NCI-H2081 treated with DMSO at 0.1 percent for 48 hours (cell line): ENCODE results near the gene AEBP1.

ENCODE experiments used
- DNase-seq: peaks from one replicate; lab custom pipeline; 2025; lab: John Stamatoyannopoulos, UW

AEBP1 gene

DNA sequence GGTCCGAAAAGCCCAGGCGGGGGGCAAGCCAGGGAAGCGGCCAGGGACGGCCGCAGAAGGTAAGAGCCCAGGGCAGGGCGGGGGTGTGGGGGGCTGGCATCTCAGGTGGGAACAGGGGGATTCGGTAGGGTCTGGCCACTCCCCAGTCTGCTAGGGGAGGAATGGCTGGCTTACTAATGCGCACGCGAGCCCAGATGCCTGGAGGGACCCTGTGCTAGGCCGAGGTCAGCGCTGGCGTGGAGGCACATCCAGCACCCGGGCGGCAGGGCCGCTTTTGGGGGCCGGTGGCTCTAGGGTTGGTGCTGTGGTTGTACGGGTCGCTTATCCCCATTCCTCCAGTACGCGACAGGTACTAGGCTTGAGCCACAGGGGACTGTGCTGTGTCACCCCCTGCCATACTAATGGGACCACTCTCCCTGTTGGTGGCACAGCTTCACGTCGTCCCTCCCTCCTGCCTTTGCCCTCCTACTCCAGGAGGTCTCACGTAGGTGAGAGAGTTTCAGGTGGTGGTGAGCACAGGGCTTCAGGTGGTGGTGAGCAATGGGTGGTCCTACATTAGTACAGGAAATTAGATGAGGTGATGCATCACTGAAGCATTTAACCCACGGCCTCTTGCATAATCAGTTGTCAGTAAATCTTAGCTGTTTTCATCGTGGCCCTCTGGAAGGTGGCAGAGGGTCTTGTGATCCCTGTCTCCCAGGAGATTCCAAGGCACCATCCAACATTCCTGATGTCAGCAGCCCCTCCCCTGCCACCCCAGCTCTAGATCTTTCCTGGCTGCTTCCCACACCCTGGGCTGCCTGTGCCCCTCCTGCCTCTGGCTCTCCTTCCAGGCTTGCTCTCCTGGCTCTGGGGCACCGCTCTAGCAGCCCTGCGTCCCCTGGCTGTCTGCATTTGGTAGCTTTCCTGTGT is 971 bp downstream of the AEBP1 start:
- no peak for DNase-seq

DNA sequence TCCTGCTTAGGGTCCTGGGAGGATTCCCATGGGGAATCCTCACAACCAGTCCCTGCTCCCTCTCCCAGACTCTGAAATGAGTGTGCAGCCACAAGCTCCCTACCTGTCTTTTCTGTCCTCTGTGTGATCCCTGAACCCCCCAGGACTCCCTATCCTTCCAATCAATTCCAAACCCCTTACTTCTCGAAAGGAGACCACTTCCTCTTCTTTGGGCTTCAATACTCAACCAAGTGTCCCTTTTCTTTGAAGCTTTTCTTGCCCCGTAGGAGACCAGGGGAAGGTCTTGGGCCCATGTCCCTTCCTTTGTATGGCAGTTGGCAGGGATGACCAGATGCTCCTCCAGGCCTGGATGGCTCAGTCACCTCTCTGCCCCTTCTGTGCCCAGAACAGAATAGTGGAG is 1.7 kb downstream of the AEBP1 start:
- no peak for DNase-seq

DNA sequence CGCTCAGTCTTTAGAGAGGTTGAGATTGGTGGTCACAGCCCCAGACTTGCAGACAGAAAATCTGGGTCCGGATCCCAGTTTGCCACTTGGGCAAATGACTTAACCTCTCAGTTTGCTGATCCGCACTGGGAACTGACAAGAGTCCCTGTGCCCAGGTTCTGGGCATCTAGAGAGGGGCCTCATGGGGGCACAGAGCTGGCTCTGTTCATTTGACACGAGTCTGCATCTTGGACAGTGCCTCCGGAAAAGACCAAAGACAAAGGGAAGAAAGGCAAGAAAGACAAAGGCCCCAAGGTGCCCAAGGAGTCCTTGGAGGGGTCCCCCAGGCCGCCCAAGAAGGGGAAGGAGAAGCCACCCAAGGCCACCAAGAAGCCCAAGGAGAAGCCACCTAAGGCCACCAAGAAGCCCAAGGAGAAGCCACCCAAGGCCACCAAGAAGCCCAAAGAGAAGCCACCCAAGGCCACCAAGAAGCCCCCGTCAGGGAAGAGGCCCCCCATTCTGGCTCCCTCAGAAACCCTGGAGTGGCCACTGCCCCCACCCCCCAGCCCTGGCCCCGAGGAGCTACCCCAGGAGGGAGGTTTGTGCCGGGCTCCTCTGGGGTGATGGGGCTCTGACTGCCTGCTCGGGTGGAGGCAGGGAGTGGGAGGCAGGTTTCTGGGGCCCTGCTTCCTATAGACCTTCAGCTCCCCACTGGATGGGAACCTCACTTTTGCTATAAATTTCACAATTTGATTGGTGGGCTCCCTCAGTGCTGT is 2.3 kb downstream of the AEBP1 start:
- no peak for DNase-seq

DNA sequence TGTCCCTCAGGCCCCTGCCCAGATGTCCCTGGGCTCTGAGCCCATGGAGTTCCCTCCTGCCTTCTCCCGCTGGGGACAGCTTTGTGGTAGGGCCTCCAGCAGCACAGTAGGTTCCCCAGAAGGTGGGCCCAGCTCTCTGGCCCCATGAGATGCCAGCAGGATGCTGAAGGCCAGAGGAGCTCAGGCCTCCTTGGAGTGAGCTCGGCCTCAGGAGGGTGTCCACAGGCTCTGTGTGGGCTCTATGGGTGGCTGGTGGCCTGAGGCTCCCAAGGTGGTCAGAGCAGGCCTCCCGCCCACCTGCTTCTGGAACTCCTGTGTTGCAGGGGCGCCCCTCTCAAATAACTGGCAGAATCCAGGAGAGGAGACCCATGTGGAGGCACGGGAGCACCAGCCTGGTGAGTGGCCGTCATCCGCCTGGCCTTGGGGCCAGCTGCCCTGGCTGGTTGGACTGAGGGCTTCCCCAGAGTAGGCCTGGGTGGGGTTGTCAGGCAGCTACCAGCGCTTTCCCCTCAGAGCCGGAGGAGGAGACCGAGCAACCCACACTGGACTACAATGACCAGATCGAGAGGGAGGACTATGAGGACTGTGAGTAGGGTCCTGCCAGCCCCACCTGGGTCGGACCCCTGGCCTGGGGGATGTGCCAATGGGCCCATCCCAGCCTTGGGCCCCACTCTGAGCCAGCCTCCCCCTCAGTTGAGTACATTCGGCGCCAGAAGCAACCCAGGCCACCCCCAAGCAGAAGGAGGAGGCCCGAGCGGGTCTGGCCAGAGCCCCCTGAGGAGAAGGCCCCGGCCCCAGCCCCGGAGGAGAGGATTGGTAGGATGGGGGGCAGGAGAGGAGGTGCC is 3.2 kb downstream of the AEBP1 start:
- DNase-seq, result no peak

DNA sequence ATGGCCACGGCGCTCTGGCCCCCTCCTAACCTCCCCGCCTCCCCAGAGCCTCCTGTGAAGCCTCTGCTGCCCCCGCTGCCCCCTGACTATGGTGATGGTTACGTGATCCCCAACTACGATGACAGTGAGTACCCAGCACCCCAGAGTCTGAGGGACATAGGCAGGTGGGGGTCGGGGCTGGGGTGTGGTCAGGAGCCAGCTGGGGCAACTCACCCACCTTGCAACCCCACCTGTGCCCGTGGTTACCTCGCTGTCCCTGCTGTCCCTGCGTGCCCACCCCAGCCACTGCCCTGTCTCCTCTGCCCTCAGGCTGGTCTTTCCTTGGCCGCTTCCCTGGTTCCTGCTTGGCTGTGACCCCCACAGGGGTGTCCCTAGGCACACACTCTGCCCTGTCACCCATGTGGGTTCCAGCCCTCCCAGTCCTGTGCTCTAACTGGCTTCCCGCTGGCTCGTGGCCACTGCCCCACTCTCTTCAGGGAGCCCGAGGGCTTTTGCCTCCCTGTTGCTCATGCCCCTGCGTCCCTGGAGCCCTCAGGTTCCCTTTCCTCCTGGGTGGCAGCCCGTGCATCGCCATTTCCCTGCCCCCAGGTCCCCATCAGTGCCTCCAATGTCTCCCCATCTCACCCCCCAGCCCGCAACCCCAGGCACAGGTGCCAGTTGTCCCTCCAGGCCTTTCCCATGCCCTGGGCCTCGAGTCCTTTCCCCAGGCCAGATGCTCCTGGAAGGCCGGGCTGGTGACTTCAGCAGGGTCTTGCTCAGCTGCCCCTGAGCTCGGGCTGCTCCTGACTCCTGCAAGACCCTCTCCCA is 4.0 kb downstream of the AEBP1 start:
- no peak for DNase-seq

DNA sequence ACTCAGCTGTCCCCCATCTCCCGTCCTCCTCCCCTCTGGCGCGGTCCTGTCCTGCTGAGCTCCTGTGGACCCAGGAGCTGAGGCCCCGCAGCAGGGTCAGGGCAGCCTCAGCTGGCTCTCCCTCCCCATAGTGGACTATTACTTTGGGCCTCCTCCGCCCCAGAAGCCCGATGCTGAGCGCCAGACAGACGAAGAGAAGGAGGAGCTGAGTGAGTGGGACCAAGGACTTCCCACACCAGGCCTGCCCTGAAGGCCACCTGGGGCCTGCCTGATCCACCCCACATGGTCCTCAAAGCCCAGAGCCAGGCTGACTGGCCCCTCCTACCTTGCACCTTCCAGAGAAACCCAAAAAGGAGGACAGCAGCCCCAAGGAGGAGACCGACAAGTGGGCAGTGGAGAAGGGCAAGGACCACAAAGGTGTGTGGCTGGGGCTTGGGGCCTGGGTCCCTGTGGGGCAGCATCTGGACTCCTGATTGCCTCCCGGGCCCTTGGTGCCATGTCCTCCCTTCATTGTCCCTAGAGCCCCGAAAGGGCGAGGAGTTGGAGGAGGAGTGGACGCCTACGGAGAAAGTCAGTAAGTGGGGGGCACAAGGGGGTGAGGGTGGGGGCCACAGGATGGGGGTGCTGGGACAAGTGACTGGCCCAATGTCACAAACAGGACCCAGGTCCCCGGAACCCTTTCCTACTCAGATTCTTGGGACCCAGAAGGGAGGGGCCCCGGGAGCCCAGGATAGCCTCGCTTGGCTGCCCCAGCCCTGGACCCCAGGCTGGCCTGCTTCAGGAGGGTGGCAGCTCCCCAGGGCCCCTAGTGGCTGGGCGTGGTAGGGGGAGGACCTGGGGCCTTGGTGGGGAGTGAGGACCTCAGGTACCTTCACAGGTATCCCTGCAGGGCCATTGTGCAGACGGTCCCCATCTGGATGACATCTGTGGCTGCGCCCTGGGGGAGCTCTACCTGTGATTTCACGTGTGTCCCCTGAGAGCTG is 4.9 kb downstream of the AEBP1 start:
- DNase-seq, result no peak

DNA sequence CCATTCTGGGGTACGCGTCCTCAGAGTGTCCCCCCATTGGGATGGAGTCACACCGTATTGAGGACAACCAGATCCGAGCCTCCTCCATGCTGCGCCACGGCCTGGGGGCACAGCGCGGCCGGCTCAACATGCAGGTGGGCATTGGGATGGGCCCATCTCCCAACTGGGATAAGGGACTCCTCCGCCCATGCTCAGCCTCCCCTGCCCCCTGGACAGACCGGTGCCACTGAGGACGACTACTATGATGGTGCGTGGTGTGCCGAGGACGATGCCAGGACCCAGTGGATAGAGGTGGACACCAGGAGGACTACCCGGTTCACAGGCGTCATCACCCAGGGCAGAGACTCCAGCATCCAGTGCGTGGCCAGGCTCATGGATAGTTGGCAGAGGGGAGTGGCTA is 5.8 kb downstream of the AEBP1 start:
- no peak for DNase-seq

DNA sequence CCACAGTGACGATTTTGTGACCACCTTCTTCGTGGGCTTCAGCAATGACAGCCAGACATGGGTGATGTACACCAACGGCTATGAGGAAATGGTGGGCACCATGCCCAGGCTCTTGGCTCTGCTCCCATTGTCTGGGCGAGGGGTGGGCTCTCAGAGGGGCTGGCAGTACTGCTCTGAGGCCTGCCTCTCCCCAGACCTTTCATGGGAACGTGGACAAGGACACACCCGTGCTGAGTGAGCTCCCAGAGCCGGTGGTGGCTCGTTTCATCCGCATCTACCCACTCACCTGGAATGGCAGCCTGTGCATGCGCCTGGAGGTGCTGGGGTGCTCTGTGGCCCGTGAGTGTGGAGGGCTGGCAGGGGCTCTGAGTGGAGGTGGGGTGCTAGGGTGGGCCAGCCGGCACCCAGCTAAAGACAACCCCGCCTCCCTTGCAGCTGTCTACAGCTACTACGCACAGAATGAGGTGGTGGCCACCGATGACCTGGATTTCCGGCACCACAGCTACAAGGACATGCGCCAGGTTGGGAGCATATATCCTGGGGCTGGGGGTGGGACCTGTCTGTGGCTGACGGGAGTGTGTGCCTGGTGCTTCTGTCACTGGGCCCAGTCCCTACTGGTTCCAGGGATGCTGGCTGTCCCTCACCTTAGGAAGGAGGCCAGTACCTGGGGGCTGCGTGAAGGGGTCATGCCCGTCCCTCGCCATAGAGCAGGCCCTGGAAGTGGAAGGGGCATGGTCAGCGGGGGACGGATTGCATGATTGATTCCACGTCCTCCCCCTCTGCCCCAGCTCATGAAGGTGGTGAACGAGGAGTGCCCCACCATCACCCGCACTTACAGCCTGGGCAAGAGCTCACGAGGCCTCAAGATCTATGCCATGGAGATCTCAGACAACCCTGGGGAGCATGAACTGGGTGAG is 6.8 kb downstream of the AEBP1 start:
- DNase-seq, result no peak

DNA sequence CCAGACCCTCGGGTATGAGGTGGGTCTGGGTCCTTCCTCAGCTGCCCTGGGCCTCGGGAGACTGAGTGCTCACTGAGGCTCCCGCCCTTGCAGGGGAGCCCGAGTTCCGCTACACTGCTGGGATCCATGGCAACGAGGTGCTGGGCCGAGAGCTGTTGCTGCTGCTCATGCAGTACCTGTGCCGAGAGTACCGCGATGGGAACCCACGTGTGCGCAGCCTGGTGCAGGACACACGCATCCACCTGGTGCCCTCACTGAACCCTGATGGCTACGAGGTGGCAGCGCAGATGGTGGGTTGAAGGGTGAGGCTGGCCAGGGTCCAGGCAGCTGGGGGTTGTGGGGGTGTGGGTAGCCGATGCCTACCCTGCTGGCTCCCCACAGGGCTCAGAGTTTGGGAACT is 7.6 kb downstream of the AEBP1 start:
- DNase-seq, result no peak

DNA sequence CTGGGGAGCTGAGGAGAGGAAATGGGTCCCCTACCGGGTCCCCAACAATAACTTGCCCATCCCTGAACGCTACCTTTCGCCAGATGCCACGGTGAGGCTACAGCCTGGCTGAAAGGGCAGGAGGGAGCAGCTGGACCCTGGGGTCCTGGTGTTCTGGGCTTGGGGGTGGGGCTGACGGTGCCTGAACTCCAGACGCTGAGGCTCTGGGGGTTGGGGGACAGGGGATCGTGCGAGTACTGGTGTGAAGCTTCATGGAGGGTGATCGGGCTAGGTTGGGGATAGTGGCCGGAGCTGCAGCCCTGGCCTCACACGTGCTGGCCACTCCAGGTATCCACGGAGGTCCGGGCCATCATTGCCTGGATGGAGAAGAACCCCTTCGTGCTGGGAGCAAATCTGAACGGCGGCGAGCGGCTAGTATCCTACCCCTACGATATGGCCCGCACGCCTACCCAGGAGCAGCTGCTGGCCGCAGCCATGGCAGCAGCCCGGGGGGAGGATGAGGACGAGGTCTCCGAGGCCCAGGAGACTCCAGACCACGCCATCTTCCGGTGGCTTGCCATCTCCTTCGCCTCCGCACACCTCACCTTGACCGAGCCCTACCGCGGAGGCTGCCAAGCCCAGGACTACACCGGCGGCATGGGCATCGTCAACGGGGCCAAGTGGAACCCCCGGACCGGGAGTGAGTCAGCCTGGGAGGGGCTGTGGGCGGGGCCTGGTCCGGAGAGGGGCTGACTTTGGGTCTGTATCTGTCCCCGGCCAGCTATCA is 8.3 kb downstream of the AEBP1 start:
- no peak for DNase-seq

DNA sequence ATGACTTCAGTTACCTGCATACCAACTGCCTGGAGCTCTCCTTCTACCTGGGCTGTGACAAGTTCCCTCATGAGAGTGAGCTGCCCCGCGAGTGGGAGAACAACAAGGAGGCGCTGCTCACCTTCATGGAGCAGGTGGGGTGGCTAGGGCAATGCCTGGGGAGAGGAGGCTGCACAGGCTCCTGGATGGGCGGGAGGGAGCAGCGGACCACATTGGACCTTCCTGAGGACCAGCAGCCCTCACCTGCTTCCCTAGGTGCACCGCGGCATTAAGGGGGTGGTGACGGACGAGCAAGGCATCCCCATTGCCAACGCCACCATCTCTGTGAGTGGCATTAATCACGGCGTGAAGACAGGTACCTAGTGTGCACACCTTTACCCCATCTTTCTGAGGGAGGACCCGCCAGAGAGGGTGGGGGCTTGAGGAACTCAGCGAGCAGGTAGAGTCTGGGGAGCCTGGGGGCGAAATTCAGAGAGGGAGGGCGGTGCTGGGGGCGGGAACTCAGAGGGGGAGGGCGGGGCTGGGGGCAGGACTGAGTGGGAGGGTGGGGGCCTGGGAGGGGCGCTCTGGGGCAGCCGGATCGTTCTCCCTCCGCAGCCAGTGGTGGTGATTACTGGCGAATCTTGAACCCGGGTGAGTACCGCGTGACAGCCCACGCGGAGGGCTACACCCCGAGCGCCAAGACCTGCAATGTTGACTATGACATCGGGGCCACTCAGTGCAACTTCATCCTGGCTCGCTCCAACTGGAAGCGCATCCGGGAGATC is 9.0 kb downstream of the AEBP1 start:
- DNase-seq, result no peak

DNA sequence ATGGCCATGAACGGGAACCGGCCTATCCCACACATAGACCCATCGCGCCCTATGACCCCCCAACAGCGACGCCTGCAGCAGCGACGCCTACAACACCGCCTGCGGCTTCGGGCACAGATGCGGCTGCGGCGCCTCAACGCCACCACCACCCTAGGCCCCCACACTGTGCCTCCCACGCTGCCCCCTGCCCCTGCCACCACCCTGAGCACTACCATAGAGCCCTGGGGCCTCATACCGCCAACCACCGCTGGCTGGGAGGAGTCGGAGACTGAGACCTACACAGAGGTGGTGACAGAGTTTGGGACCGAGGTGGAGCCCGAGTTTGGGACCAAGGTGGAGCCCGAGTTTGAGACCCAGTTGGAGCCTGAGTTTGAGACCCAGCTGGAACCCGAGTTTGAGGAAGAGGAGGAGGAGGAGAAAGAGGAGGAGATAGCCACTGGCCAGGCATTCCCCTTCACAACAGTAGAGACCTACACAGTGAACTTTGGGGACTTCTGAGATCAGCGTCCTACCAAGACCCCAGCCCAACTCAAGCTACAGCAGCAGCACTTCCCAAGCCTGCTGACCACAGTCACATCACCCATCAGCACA is 9.7 kb downstream of the AEBP1 start:
- DNase-seq, result no peak

DNA sequence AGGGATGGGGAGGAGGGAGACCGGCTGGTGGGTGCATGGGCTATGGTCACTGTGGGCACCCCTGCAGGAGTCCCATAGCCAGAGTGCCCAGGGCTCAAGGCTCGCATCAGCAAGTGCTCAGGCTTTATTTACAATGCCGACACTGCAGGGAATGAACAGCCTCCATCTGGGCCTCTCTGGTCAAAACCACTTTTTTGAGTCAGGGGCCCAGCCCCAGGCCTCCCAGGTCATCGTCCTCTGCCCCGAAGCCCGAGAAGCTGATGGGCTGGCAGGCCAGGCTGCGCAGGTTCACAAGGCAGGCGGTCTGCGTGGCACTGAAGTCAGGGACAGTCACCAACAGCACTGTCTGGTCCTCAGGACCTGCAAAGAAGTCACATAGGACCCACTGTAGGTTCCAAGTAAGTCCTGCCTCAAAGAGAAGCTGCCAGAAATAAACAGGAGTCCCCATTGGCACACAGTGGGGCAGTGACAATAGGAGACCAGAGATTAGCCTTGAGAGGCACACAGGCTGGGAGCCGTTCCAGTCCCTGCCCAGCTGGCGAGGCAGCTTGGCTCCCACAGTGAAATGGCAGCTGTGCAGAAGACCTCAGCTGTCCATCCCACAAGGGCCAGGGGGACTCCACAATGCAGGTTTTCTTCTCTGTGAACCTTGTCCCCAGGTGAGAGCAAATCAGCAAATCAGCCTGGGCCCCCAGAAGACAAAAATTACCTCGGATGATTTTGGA is 10.6 kb downstream of the AEBP1 start:
- no peak for DNase-seq

DNA sequence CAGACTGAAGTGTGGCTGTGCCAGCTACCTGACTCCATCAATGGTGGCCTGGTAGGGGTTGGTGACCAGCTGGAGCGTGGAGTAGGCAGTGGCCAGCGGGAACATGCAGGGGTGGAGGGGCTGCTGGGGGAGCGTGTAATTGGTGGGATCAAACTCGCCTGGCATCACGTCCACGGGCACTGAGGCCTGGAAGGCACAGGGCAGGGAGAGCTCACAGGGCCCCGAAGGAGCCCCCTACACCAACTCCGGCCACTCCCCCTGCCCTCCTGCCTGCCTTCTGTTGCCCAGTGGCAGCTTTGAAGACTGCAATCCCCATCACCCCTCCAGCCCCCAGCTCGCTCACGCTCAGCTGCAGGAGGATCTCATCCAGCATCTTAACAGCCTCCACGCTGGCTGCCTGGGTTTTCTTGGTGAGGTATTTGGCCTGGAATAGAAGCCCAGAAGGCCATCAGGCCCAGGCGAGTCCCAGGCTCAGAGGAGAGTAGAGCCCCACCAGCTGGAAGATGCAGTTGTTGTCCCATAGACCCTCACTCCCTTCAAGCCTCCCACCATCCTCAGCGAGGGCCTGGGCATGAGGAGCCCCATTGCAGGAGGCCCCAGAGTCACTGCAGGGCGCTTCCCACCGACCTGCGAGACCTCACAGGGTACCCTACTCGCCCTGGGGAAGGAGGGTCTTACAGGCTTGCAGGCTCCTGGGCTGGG is 12.1 kb downstream of the AEBP1 start:
- no peak for DNase-seq

DNA sequence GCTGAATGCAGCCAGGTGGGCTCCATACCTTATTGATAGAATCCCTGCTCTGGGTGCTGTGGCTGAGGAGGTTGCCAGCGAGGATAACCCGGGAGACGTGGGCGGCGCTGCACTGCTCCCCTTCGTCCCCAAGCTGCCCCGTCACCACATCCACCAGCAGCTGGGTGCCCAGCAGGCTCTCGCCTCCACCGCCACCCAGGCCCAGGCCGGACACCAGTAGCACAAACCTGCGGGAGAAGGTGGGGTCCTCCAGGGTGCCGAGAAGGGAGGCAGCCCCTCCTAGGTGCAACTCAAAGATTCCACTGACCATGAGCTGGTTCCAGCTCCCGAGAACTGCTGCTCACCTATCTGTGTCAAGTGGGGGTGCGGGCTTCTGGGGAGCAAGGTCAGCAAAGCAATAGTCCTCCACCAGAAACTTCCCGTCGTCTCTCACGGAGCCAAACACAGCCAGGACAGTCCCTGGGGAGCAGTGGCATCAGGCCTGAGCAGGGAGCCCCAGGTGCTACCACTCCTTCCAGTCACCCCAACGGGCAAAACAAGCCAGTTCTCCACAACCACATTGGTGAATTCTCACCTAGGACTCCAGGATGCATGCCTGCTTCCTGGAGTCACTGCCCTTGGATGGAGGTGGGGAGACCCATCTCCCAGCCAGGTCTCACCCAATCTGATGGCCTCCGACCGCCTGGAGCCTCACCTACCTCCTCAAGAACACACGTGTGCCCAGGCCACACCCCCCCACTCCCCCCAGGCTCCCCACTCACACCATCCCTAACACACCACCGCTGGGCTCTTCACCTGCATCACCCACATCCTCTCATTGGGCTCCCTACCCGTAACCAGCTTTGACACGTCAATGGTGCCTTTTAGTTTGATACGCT is 12.9 kb downstream of the AEBP1 start:
- no peak for DNase-seq
